Ovary (tissue), 9 donors: ENCODE measurements around the gene RSBN1. TPM values are rescaled to one million over a fixed set of nuclear protein-coding genes. Genes with fewer than 3 reads are reported as not detected.
"Not testable (repeated sequence)": the region's sequence is repeated elsewhere in the genome, so short reads cannot be mapped to it uniquely, and the experiment has no call there.

Experiments used
- DNase-seq, 5 donors: peaks; one replicate each; pipeline ENCODE4 v3.0.0-alpha.2; 2019 to 2020
- H3K27ac ChIP-seq, 2 donors: fragments of 200-600 bp; one replicate each; pipeline versions ENCODE4 v1.5.1 to v1.8.0; 2019 to 2022
- H3K27me3 ChIP-seq: fragments of 200-600 bp; one replicate; pipeline ENCODE4 v1.8.0; 2022
- H3K36me3 ChIP-seq: fragments of 200-600 bp; sonication (generic); one replicate; pipeline ENCODE4 v1.5.1; 2019
- H3K4me1 ChIP-seq: one replicate; pipeline ENCODE4 v1.8.1; 2013; ENCODE audit warnings: mild to moderate bottlenecking, moderate library complexity; ENCODE audit not compliant: insufficient read depth
- H3K4me3 ChIP-seq: fragments of 200-600 bp; sonication (generic); one replicate; pipeline ENCODE4 v1.5.1; 2017
- H3K9me3 ChIP-seq, 2 donors: fragments of 200-600 bp in 1 of 2; sonication (generic) in 1 of 2; one replicate each; pipeline versions ENCODE4 v1.5.1 to v1.8.1; 2013 to 2019; ENCODE audit warnings: mild to moderate bottlenecking in 1 of 2, moderate library complexity in 1 of 2
- EP300 ChIP-seq: sonication (generic); formaldehyde crosslinking; IDR thresholded peaks from one replicate; pipeline ENCODE4 v1.6.1; 2017; ENCODE audit warnings: antibody characterized with exemption
- POLR2A ChIP-seq: fragments of 450-650 bp; IDR thresholded peaks from one replicate; pipeline ENCODE4 v1.6.1; 2017; ENCODE audit warnings: antibody characterized with exemption, mild to moderate bottlenecking, moderate library complexity
- WGBS, 3 donors: extraction: QIAGEN DNeasy Blood & Tissue Kit in 1 of 3; methylation state at CpG; one replicate each; pipeline versions ENCODE4 v1.1.5 to v1.1.7; 2013 to 2017; 5-methylcytosine and 5-hydroxymethylcytosine counted together
- intact Hi-C, 4 donors: fragments of 100-400 bp; cut with DNase I; formaldehyde crosslinking; loops; one replicate each; pipeline versions ENCODE4 v1.11.0 to v1.15.1; 2022 to 2023
- polyA plus RNA-seq, 2 donors: library from polyadenylated mRNA; stranded (reverse); fragments of 200-250 nt in 1 of 2; fragments of 350-450 nt in 1 of 2; fragmentation: Illumina TruSeq in 1 of 2; extraction: RNeasy Lipid Tissue Mini Kit (QIAGEN cat#74804) in 1 of 2; gene quantifications; one replicate each; pipeline ENCODE4 v1.2.3, GENCODE V29; 2013 to 2014
- total RNA-seq, 7 donors: library from RNA; depleted of rRNA in 2 of 7; stranded (reverse); fragments of >200 nt in 2 of 7; fragmentation: NEBNext Ultra II Directional in 3 of 7; extraction: Animal tissue kit (Norgen Biotek cat#: 25700) in 3 of 7; gene quantifications; one replicate each; pipeline versions ENCODE4 v1.1.0 to v1.2.4, GENCODE V29; 2016 to 2023
- TF ChIP-seq, protein P1 (sequence below), 3 donors: fragments of 450-650 bp in 2 of 3; fragments of 200-600 bp in 1 of 3; IDR thresholded peaks; one replicate each; pipeline versions ENCODE4 v1.5.1 to v1.8.0; 2016 to 2022; ENCODE audit warnings: antibody characterized with exemption in 3 of 3, mild to moderate bottlenecking in 1 of 3
- donor health status: DM: no; HTN: no; CAD: no; lungs with moderate emphysema.
- donor health status: DM: no; HTN: no; CAD: no.
- donor health status: Bipolar disorder and iron deficiency.
- donor health status: DM: yes; HTN: yes; CAD: no.
- donor health status: DM: no; HTN: no; CAD: no.
- donor health status: DM: yes; HTN: yes; CAD: no.

The RSBN1 gene
- total and polyA plus RNA-seq, 9 donors: 10.5 to 36.1 (median 29.7) TPM

DNA sequence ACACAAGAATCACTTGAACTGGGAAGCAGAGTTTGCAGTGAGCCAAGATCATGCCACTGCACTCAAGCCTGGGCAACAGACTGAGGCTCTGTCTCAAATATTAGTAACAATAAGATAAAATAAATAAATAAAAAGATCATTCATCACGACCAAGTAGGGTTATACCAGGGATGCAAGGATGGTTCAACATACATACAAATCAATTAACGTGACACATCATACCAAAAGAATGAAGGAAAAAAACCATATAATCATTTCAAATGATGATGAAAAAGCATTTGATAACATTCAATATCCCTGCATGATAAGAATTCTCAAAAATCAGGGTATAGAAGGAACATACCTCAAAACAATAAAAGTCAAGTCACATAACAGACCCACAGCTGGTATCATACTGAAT, 91.3 kb downstream of the RSBN1 start:
- TF ChIP-seq, protein P1, sequence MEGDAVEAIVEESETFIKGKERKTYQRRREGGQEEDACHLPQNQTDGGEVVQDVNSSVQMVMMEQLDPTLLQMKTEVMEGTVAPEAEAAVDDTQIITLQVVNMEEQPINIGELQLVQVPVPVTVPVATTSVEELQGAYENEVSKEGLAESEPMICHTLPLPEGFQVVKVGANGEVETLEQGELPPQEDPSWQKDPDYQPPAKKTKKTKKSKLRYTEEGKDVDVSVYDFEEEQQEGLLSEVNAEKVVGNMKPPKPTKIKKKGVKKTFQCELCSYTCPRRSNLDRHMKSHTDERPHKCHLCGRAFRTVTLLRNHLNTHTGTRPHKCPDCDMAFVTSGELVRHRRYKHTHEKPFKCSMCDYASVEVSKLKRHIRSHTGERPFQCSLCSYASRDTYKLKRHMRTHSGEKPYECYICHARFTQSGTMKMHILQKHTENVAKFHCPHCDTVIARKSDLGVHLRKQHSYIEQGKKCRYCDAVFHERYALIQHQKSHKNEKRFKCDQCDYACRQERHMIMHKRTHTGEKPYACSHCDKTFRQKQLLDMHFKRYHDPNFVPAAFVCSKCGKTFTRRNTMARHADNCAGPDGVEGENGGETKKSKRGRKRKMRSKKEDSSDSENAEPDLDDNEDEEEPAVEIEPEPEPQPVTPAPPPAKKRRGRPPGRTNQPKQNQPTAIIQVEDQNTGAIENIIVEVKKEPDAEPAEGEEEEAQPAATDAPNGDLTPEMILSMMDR (IDR thresholded peaks at IDR 0.05): no peak
- no peaks in the 10 kb centered on the region for H3K27me3 ChIP-seq
- no peak for DNase-seq
- peaks cover 0 to 3% of the 10 kb centered on the region in 2 donors for H3K9me3 ChIP-seq
- H3K36me3 ChIP-seq: no peaks in the 10 kb centered on the region
- WGBS, 3 donors: 97 to 99% (median 98%) methylated on average over 2 of the region's 2 CpGs
- intact Hi-C loops: no loop called here
- H3K4me1 ChIP-seq: no peaks in the 10 kb centered on the region
- H3K4me3 ChIP-seq: no peak overlapping the region
- no peak overlapping the region for H3K27ac ChIP-seq

DNA sequence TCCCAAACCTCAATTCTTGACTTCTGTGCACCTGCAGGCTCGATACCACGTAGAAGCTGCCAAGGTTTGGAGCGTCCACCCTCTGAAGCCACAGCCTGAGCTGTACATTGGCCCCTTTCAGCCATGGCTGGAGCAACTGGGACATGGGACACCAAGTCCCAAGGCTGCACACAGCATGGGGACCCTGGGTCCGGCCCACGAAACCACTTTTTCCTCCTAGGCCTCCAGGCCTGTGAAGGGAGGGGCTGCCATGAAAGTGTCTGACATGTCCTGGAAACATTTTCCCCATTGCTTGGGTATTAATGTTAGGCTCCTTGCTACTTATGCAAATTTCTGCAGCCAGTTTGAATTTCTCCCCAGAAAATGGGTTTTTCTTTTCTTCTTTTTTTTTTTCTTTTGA, 93.7 kb downstream of the RSBN1 start:
- intact Hi-C loops, H3K9me3 ChIP-seq, H3K36me3 ChIP-seq, H3K4me3 ChIP-seq, H3K27me3 ChIP-seq, H3K27ac ChIP-seq, DNase-seq, H3K4me1 ChIP-seq: not testable (repeated sequence)
- WGBS, 3 donors: 96 to 99% (median 96%) methylated on average over 5 of the region's 5 CpGs

DNA sequence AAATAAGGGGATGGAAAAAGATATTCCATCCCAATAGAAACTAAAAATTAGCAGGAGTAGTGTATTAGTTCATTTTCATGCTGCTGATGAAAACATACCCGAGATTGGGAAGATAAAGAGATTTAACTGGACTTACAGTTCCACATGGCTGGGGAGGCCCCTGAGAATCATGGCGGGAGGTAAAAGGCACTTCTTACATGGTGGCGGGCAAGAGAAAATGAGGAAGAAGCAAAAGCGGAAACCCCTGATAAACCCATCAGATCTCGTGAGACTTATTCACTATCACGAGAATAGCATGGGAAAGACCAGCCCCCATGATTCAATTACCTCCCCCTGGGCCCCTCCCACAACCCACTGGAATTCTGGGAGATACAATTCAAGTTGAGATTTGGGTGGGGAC, 94.8 kb downstream of the RSBN1 start:
- H3K36me3 ChIP-seq, H3K27me3 ChIP-seq: not testable (repeated sequence)
- 96 to 98% (median 97%) methylated on average over 6 of the region's 6 CpGs for WGBS, 3 donors

DNA sequence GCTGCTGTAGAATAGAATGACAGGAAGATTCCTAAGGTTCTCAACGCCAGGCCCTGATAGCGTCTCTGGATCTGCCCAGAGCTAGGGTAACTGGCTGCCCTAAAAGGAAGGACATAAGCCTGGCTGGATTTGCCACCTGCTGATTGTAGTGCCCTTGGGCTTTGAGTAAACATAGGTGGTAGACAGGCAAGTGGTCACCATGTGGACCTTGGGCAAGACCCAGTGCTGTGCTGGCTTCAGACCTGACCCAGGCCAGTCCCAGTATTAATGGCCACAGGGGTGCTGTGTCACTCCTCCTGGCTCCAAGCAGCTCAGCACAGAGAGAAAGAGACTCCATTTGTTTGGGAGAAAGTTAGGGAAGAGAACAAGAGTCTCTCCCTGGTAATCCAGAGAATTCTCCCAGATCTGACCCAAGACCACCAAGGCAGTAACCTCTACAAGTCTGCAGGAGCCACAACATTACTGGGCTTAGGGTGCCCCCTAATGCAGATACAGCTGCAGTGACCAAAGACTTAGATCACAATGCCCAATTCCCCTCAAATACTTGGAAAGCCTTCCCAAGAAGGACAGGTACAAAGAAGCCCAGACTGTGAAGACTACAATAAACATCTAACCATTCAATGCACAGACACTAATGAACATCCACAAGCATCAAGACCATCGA, 97.5 kb downstream of the RSBN1 start:
- H3K27me3 ChIP-seq: no peaks in the 10 kb centered on the region
- H3K4me3 ChIP-seq: no peak overlapping the region
- H3K9me3 ChIP-seq: peaks cover 0 to 3% of the 10 kb centered on the region in 2 donors
- DNase-seq: no peak
- H3K4me1 ChIP-seq: no peaks in the 10 kb centered on the region
- 88 to 99% (median 93%) methylated on average over 3 of the region's 3 CpGs for WGBS, 3 donors
- no peak overlapping the region for H3K27ac ChIP-seq
- intact Hi-C loops: no loop called here
- no peak for TF ChIP-seq EP300
- TF ChIP-seq POLR2A: no peak
- TF ChIP-seq, protein P1 (IDR thresholded peaks at IDR 0.05): no peak
- H3K36me3 ChIP-seq: no peaks in the 10 kb centered on the region

More for the DNA sequence above, 94.8 kb downstream of the RSBN1 start:
- H3K27ac ChIP-seq, DNase-seq, H3K9me3 ChIP-seq, intact Hi-C loops, H3K4me1 ChIP-seq, H3K4me3 ChIP-seq: not testable (repeated sequence)

Other genes with a start within 250 kb of the RSBN1 start
- 10 to 100 TPM in 3 of 7 donors, 1 to 10 TPM in 4; 6.6 to 28.6 (median 9.7) TPM for gene PHTF1, start 53.0 kb downstream of the RSBN1 start, total RNA-seq
- gene PHTF1, start 53.0 kb downstream of the RSBN1 start, polyA plus RNA-seq: 10 to 100 TPM in 1 of 2 donors, 1 to 10 TPM in 1; 4.5 to 10.8 TPM
- 1 to 10 TPM in 5 of 7 donors, under 1 TPM in 2; 0.66 to 2.1 (median 1.6) TPM for gene PTPN22, start 59.2 kb upstream of the RSBN1 start, total RNA-seq
- gene PTPN22, start 59.2 kb upstream of the RSBN1 start, polyA plus RNA-seq: 1 to 10 TPM in 1 of 2 donors, under 1 TPM in 1; 0.24 to 4.2 TPM
- gene BCL2L15, start 75.1 kb upstream of the RSBN1 start, total RNA-seq: 1 to 10 TPM in 3 of 7 donors, under 1 TPM in 4; 0.18 to 6.7 (median 0.88) TPM
- under 1 TPM; 0.21 to 0.40 TPM for gene BCL2L15, start 75.1 kb upstream of the RSBN1 start, polyA plus RNA-seq
- gene AP4B1, start 92.3 kb upstream of the RSBN1 start, total RNA-seq: 10 to 100 TPM; 14.4 to 23.3 (median 16.9) TPM
- 10 to 100 TPM; 15.2 to 23.7 TPM for gene AP4B1, start 92.3 kb upstream of the RSBN1 start, polyA plus RNA-seq
- 1 to 10 TPM; 2.4 to 6.8 (median 5.0) TPM for gene DCLRE1B, start 92.8 kb upstream of the RSBN1 start, total RNA-seq
- 1 to 10 TPM; 3.6 to 7.1 TPM for gene DCLRE1B, start 92.8 kb upstream of the RSBN1 start, polyA plus RNA-seq
- gene HIPK1, start 116.8 kb upstream of the RSBN1 start, total RNA-seq: 10 to 100 TPM; 35.5 to 77.0 (median 68.3) TPM
- 10 to 100 TPM; 17.5 to 46.9 TPM for gene HIPK1, start 116.8 kb upstream of the RSBN1 start, polyA plus RNA-seq
- 100 to 1,000 TPM in 5 of 7 donors, 10 to 100 TPM in 2; 69.7 to 157 (median 119) TPM for gene OLFML3, start 167.0 kb upstream of the RSBN1 start, total RNA-seq
- gene OLFML3, start 167.0 kb upstream of the RSBN1 start, polyA plus RNA-seq: 100 to 1,000 TPM; 139 to 240 TPM